ENCODE data around the gene GMCL2. TPM values are rescaled to one million over a fixed set of nuclear protein-coding genes. Genes with fewer than 3 reads are reported as not detected.

The GMCL2 gene
- total and polyA plus RNA-seq, 2 experiments from 2014 or later: 0.07 TPM; not detected in 1

GRCh38 chr5:178196281-178196812 is 9.2 kb upstream of the GMCL2 start:
- H3K27me3 Mint-ChIP-seq (ENCODE audit: insufficient read depth, low read depth, poor library complexity): peaks cover 19% of the 10 kb centered on the region
- peaks cover 23% of the 10 kb centered on the region for H3K9me3 Mint-ChIP-seq
- Histone ChIP-seq H3K4me1 (ENCODE audit: insufficient read depth) (no peaks in the 10 kb centered on the region), H3F3A (replicated peaks; ENCODE audit: low read depth) (0 out of 2 replicates have a peak, but pooled peaks cover 3% of the 10 kb centered on the region), H3K27ac (ENCODE audit: low read depth) (no peak overlapping the region; the same call in 1 of the 2 replicates), H2AFZ (no peak overlapping the region), H3K36me3 (ENCODE audit: insufficient read depth) (0 out of 2 replicates have a peak, but pooled peaks cover 2% of the 10 kb centered on the region), H3K4me2 (no peak overlapping the region), H3K27me3 (ENCODE audit: insufficient read depth) (no peaks in the 10 kb centered on the region), H3K4me3 (no peak overlapping the region), H3K79me2 (replicated peaks; ENCODE audit: insufficient read depth) (no peaks in the 10 kb centered on the region), H4K20me1 (replicated peaks; ENCODE audit: insufficient read depth) (no peaks in the 10 kb centered on the region; the same call in 1 of the 2 replicates), H3K9me2 (ENCODE audit: insufficient read depth) (no peaks in the 10 kb centered on the region)
- H3K4me1 Mint-ChIP-seq: peaks cover 29% of the 10 kb centered on the region
- TF ChIP-seq JUNB (IDR thresholded peaks at IDR 0.05; ENCODE audit: unreplicated experiment): no peak
- TF ChIP-seq EZH2phosphoT487 (IDR thresholded peaks at IDR 0.05; ENCODE audit: unreplicated experiment): no peak
- TF ChIP-seq, protein P1, sequence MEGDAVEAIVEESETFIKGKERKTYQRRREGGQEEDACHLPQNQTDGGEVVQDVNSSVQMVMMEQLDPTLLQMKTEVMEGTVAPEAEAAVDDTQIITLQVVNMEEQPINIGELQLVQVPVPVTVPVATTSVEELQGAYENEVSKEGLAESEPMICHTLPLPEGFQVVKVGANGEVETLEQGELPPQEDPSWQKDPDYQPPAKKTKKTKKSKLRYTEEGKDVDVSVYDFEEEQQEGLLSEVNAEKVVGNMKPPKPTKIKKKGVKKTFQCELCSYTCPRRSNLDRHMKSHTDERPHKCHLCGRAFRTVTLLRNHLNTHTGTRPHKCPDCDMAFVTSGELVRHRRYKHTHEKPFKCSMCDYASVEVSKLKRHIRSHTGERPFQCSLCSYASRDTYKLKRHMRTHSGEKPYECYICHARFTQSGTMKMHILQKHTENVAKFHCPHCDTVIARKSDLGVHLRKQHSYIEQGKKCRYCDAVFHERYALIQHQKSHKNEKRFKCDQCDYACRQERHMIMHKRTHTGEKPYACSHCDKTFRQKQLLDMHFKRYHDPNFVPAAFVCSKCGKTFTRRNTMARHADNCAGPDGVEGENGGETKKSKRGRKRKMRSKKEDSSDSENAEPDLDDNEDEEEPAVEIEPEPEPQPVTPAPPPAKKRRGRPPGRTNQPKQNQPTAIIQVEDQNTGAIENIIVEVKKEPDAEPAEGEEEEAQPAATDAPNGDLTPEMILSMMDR (conservative IDR thresholded peaks at IDR 0.05; ENCODE audit: low read depth in 2 of 2): no peak
- TF ChIP-seq ZNF114 (CRISPR knock-in tag; IDR thresholded peaks at IDR 0.05): no peak
- TF ChIP-seq ZNF462 (CRISPR knock-in tag; IDR thresholded peaks at IDR 0.05): no peak
- TF ChIP-seq NANOG (IDR thresholded peaks at IDR 0.05; ENCODE audit: borderline replicate concordance): no peak
- H3K36me3 Mint-ChIP-seq (ENCODE audit: low read depth): peaks cover 17% of the 10 kb centered on the region
- H3K4me3 Mint-ChIP-seq: no peak overlapping the region
- DNase-seq (ENCODE audit: low spot score): no peak
- H3K27ac Mint-ChIP-seq: no peak overlapping the region
- peak; percentile 30; the same call in 2 of the 3 replicates for ATAC-seq

All from GM23338 (cell line).